GM12872 (cell line): ENCODE measurements around the gene HJURP.

ENCODE experiments used
- TF ChIP-seq, protein P1 (sequence below): IDR thresholded peaks from 3 replicates; pipeline ENCODE4 v1.5.1; 2011; ENCODE audit warnings: low read depth, mild to moderate bottlenecking, low read length, moderate library complexity; ENCODE audit not compliant: insufficient read depth

Gene HJURP

DNA sequence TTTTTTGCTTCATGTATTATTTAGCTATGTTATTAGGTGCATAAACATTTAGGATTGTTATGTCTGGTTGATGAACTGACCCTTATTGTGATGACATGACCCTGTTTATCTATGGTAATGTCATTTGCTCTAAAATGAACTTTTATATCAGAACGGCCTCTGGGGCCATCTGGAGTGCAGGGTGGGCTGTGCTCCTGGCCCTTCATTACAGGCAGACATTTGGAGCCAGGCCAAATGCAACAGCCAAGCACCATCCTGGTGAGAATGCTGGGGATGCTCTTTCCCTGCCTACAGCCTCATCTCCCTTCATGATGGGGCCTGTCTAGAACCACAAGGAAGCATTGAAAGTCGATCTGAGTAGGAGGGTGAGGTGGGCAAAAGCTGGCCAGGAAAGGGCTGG lies 38.0 kb downstream of the HJURP start:
- TF ChIP-seq, protein P1, sequence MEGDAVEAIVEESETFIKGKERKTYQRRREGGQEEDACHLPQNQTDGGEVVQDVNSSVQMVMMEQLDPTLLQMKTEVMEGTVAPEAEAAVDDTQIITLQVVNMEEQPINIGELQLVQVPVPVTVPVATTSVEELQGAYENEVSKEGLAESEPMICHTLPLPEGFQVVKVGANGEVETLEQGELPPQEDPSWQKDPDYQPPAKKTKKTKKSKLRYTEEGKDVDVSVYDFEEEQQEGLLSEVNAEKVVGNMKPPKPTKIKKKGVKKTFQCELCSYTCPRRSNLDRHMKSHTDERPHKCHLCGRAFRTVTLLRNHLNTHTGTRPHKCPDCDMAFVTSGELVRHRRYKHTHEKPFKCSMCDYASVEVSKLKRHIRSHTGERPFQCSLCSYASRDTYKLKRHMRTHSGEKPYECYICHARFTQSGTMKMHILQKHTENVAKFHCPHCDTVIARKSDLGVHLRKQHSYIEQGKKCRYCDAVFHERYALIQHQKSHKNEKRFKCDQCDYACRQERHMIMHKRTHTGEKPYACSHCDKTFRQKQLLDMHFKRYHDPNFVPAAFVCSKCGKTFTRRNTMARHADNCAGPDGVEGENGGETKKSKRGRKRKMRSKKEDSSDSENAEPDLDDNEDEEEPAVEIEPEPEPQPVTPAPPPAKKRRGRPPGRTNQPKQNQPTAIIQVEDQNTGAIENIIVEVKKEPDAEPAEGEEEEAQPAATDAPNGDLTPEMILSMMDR: no peak

DNA sequence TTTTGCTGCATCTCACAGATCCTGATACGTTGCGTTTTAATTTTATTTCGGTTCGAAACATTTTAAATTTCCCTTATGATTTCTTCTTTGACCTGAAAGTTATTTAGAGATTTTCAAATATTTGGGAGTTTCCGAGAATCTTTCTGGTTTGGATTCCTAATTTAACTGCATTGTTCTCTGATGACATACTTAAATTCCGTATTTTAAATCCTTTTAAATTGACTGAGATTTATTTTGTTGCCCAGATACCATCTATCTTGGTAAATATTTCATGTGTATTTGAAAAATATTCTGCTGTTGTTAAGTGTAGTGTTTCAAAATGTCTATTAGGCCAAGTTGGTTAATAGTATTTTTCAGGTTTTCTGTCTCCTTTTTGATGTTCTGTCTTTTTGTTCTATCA lies 38.5 kb downstream of the HJURP start:
- TF ChIP-seq, protein P1: no peak

DNA sequence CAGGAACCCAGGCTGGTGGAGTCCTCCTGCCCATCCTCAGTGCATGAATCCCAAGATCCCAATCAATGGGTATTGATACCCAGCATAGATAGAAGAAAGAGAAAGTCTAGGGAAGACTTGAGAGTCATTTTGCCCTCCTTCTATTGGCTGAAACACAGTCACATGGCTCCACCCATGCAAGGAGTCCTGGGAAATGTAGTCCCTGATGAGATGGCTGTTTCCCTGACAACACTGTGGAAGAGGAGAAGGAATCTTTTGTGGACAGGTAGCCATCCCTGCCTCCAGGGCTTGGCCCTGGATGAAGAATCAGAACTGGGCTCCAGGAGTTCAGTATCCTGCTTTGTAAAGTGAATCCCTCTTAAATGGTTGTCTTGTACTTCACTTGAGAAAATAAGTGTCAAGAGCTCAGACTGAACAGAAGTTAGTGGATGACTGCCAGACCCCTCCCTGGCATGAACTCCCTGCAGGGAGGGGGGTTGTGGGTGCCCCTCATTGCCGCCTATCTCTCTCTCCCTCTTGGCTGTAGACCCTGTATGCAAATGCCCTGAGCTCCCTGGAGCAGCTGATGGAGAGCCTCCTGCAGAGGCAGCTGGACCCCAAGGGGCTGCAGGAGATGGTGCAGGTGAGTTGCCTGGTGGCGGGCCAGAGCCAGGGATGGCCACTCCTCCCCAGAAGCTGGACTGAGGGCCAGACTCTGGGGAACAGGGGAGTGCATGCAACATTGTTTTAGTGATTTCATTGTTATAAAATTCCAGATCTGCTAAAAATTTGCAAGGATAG lies 40.1 kb downstream of the HJURP start:
- TF ChIP-seq, protein P1: no peak

DNA sequence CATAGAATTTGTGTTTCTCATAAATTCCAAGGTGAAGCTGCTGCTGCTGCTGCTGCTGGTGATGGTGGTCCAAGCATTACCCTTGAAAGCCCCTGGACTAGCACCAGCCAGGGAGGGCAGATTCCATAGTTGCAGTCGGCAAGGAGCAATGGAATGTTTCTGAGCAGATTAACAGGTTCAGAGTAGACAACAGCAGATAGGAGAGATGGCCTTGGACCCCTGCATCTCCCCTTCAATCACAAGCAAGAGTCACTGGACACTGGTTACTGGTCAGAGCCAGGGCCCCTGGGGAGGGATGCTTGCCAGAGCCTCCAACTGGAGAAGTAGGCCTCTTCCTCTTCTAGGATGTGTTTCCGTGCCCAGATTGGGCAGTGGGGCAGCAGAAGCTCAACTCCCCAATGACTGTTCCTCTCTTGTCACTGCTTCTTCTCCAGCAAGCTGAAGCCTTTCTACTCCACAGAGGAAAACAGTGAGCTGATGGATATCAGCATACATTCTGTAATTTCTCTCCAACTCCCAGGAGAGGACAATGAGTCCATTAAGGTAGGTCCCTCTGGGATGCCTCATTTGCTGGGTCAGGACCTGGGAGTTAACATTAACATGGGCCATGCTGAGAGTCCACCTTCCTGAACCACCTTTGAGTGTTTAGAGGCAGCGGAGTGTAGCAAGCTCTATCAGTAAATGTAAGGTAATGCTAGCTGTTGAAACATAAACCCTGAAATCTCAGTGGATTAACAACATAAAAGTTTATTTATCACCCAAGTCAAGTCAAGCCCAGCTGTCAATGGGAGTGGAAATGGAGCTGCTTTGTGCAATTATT lies 40.9 kb downstream of the HJURP start:
- TF ChIP-seq, protein P1: no peak

DNA sequence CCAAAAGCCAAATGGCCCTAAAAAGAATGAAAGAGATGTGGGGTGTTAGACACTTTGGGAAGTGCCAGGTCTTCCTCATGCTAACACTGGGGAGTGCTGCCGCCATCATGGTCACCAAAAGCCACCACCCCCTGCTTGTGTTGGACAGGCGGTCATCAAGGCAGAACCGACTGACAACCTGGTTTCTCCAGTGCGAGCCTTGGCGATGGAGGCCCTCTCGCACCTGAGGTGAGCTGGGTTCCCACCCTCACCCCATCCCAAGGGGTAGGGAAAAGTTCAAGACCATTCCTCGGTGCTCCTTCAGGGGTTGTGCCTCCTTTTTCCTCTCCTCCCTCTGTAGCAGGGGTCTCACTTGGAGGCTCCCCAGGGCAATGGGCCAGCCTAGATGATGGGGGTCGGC lies 42.6 kb downstream of the HJURP start:
- TF ChIP-seq, protein P1: no peak

DNA sequence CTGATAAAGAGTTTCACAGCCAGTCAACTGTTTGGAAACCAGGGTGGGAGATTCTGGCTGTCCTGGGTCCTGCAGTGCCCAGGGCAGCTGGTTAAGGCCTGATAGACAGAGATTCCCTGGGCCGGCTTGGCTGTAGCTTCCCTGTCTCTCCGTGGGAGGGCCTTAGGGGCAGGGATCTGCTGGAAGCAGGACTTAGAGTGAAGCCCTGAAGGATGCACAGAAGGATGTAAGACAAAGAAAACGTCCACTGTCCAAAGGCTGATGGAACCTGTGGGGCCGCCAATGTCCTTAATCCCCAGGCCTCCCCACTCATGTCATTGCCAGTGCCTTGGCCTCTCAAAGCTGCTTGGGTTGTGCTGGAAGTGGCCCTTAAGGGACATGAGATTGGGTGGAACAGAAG lies 43.2 kb downstream of the HJURP start:
- TF ChIP-seq, protein P1: no peak

DNA sequence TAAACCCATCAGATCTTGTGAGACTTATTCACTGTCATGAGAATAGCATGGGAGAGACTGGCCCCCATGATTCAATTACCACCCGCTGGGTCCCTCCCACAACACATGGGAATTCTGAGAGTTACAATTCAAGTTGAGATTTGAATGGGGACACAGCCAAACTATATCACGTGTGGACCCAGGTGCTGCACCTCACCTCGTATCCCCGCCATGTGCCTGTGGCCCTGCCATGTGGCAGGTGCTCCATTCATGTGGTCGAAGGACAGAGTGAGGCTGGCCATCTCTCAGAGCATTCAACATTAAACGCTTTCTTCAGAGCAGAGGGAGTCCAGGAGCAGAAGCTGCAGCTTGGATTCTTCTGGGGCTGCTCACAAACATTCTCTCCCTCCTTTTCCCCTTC lies 44.0 kb downstream of the HJURP start:
- TF ChIP-seq, protein P1: no peak
